Measurements from ENCODE around the gene ATP2C1.

Gene ATP2C1

DNA sequence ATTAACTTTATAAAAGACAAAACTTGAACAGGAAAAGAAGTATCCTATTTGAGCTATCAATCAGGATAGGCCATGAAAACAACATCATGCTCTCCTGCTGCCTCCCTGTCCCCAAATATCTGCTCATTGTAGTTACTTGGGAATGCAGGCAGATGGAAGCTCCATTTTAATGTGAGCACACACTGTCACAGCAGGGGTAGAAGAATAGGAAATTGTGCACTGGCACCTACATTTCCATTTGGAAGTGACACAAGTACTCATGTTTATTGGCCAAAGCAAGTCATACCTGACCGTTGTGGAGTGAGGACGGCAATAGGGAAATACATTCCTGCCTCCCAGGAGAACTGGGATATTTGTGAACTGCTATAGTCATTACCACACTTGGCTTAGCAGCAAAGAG is 80.3 kb downstream of the ATP2C1 start:
- no peak for DNase-seq (ENCODE audit: low read depth in 2 of 2)

DNA sequence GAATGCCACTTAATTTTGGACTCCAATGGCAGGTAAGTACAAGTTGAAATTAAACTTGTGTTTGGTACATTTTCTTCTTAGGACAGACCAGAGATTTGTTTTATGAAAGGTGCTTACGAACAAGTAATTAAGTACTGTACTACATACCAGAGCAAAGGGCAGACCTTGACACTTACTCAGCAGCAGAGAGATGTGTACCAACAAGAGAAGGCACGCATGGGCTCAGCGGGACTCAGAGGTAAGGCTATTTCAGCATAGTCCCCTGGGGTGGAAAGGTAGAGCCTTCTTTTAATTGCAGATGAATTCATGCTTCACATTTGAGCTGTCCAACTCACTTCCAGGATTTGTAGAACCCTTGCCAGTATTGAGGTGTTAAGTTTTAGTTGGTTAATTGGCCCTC is 81.4 kb downstream of the ATP2C1 start:
- no peak for DNase-seq (ENCODE audit: low read depth in 2 of 2)

DNA sequence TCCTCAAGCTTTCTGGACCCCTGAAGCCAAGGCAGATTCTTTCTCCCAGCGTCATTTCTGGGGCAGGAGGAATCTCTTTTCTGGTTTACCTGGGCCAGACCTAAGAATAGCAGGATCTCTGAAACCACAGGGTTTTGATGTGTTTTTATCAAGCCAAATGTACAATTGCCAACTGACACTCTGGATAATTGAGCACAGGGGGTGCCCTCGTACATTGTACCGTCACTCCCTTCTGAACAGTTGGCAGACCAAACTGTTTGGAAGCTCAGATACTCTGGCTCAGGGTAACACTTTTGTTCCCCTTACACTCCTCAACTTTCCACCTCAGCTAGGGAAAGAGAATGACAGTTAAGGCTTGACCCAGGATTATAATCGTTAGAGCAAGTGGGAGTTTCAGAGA is 82.8 kb downstream of the ATP2C1 start:
- no peak for DNase-seq (ENCODE audit: low read depth in 2 of 2)

DNA sequence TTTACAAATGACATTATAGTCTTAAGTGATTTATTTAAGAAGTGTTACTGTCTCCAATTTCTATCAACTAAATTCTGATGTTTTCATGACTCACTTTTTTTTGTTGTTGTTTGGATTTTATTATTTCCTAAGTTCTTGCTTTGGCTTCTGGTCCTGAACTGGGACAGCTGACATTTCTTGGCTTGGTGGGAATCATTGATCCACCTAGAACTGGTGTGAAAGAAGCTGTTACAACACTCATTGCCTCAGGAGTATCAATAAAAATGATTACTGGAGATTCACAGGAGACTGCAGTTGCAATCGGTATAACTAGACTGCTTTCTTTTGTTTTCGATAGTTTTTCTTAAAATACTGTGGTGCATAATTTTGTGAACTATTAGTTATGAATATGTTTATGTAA is 85.2 kb downstream of the ATP2C1 start:
- DNase-seq (ENCODE audit: low read depth in 2 of 2) = no peak

DNA sequence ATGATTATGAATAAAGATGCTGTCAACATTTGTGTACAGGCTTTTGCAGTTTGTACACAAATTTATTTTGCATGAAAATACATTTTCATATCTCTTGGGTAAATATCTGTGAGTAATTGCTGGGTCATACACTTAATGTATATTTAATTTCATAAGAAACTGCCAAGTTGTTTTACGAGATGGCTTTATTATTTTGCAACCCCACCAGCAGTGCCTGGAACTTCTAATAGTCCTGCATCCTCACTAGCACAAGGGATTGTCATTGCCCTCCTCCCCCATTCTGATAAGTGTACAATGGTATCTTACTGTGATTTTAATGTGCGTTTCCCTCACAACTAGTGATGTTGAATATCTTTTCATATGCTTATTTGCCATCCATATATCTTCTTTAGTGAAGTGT is 87.6 kb downstream of the ATP2C1 start:
- no peak for DNase-seq (ENCODE audit: low read depth in 2 of 2)

DNA sequence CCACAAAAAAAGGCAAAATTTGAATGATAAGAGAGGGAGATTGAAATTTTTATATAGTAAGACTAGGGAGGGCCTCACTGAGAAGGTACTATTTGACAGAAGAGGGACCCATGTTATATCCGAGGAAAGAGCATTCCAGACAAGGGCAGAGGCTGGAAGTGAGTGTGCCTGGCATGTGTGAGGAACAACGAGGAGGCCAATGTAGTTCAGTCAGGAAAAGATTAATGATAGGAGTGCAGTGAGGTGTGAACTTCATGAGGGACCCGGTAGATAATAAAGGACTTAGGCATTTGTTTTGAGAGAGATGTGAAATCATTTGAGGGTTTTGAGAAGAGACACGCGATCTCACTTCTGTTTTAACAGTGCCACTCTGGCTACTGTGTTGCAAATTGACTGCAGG is 96.4 kb downstream of the ATP2C1 start:
- DNase-seq (ENCODE audit: low read depth in 2 of 2) = no peak

DNA sequence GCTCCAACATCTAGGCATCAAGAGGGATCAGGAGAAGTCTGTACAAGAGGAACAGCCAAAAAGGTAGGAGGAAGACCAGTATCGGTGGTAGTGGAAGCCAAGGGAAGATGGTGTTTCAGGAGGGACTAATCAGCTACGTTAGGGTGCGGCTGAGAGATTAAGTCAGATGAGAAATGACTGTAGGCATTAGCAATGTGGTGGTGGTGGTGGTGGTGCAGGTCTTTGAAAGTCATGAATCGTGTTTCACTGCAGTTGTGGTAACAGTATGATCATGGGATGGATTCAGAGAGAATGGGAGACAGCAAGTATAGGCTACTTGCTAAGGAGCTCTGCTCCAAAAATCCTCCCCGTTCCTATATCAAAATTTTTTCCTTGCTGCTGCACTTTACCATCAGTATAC is 97.2 kb downstream of the ATP2C1 start:
- DNase-seq (ENCODE audit: low read depth in 2 of 2) = no peak

DNA sequence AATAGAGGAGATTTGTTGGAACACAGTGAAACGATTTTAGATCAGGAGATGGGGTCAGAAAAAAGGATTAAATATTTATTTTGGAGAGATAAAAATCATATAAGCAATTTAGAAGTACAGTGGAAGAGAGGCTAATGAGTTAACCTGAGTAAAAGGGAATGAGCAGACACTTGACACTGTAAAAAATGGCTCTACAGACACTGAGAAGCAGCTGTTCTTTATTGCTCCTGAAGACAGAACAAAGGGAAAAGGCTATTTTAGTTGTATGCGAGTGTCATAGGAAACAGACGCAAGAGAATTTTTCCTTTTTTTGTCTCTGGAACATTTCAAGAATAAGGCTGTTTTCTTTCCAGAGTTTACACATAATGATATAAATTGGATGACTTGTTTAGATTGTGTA is 98.5 kb downstream of the ATP2C1 start:
- no peak for DNase-seq (ENCODE audit: low read depth in 2 of 2)

DNA sequence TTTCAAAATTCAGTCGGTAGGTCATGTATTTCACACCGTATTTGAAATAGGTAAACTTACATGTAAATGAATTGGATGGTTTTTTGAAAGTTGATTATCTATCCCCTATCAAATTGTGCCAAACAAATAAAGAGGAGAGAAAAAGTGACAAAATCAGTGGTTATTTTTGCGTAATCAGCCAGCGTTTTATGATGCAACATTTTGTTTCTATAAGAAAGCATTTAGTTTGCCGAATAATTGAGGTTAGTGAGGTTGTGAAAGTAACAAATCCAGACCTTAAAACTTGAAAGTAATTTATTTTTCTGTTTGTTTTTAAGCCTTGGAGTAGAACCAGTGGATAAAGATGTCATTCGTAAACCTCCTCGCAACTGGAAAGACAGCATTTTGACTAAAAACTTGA is 103.4 kb downstream of the ATP2C1 start:
- DNase-seq (ENCODE audit: low read depth in 2 of 2) = no peak

DNA sequence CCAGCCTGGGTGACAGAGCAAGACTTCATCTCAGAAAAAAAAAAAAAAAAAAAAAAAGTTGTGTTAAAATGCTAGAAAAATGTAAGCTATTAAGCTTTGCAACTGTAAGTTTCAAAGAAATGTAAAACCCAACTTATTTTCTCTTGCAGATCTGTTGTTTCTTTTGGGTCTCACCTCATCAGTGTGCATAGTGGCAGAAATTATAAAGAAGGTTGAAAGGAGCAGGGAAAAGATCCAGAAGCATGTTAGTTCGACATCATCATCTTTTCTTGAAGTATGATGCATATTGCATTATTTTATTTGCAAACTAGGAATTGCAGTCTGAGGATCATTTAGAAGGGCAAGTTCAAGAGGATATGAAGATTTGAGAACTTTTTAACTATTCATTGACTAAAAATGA is 107.2 kb downstream of the ATP2C1 start:
- no peak for DNase-seq (ENCODE audit: low read depth in 2 of 2)

DNA sequence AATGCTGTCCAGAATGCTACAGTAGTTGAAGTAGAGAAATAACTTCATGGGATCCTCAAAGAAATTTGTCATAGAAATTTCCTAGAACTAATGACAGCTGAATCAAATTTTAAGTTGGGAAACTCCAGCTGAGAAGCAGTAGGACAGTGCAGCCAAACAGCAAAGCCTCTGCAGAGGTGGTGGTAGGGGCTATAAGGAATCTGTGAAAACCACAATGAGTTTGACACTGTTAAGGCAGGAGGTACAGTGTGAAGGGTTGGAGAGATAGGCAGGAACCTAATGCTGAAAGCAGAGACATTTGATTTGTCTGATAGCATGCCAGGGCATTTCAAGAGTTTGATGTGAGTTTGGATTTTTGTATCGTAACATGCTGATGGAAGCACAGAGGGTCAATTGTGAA is 110.7 kb downstream of the ATP2C1 start:
- no peak for DNase-seq (ENCODE audit: low read depth in 2 of 2)

DNA sequence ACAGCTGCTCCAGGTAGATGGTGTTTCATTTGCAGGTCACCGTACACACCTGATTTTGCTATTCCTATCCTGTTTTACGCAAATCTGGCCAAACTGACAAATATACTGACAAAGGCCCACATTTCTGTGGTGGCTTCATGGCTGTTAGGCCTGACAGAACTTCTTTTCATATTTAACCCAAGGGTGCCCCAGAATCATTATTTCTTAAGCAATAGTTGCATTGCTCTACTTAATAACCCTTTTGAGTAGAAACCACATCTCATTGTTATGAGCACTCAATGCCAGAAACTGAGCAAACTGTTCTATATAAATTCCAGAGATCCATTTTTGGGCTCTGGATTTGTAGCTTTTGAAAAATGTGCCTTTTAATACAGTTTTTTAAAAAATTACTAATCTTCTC is 113.4 kb downstream of the ATP2C1 start:
- DNase-seq (ENCODE audit: low read depth in 2 of 2) = no peak

DNA sequence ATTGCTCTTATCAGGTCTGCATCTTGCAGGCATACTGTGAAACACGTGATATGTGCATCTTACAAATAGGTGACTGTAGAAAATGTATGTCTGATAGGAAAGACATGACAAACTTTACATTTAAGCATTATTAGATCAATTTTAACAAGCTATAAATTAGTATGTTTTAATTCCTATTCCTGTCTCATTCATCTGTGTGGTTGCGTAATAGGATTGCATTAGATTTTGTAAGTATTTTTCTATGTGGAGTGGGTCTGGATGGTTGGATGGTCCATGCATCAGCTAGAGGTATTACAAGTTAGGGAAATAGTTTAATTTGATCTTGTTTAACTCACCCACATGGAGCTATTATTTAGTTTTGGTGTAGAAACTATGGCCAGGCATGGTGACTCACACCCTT is 113.9 kb downstream of the ATP2C1 start:
- no peak for DNase-seq (ENCODE audit: low read depth in 2 of 2)

DNA sequence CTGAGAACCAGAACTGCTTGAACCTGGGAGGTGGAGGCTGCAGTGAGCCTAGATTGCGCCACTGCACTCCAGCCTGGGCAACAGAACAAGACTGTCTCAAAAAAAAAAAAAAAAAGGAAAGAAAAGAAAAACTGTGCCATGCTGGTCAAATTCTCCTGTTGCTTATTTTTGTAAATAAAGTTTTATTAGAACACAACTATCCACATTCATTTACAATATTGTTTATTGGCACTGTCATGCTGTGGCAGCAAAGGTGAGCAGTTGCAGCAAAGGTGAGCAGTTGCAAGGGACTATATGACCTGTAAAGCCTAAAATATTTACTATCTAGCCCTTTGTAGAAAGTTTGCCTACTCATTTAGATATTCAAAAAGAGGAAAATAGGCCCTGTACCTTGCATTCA is 114.4 kb downstream of the ATP2C1 start:
- DNase-seq (ENCODE audit: low read depth in 2 of 2) = no peak

DNA sequence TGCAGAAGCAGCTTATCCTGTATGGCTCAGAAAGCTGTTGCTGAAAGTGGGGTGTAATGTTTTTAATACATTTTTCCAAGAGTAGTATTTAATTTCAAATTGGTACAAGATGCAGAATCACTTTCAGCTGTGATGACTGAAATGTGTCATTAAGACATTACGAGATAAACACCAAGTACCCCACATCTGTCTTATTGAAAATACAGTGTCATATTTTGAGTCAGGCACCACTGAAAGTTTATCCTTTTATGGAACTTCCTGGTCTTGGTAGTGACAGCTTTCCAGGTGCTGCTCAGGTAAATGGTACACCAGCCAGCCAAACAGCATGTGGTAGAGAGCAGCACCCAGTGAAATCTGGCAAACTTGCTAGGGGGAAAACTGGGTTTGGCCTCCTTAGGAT is 115.8 kb downstream of the ATP2C1 start:
- no peak for DNase-seq (ENCODE audit: low read depth in 2 of 2)

DNA sequence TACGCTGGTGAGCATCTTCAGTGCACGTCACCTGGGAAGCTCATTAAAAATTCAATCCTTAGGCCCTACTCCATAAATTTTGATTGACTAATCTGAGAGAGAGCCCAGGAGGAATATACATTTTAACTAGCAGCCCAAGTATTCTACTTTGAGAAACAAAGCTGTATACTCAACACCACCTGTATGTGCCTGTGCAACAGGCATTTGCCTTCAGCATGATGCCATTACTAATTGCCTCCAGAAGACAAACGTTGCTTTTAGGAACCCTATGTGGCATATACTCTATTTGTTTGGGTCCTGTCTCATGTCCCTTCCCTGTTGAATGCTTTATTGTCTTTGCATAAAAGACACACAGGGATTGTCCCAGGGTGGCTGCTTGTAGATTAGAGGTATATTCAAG is 125.1 kb downstream of the ATP2C1 start:
- DNase-seq (ENCODE audit: low read depth in 2 of 2) = no peak

DNA sequence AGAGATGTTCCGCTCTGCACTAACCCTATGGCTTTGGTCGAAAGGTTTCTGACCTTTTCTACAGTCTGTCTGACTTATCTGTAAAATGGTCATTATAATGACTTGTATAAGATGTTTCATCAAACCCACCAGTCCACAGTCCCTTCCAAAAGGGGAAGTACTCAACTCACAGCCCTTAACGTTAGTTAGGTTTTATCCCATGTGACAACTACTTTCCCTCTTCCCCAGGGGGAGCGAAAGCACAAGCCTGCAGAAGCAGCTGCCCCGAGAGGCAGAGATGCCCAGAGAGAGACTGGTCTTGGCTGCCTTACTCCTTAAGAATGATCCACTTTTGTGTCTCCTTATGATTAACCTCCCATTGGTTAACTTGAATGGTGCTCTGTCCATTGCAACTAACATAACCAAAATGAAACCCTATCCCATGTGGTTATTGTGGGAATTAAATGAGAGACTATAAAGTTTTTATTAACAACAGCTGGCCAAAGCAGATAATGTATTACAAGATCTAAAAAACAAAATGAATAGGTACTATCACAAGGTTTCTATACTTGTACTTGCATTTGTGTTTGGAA is 126.3 kb downstream of the ATP2C1 start:
- DNase-seq (ENCODE audit: low read depth in 2 of 2) = no peak

DNA sequence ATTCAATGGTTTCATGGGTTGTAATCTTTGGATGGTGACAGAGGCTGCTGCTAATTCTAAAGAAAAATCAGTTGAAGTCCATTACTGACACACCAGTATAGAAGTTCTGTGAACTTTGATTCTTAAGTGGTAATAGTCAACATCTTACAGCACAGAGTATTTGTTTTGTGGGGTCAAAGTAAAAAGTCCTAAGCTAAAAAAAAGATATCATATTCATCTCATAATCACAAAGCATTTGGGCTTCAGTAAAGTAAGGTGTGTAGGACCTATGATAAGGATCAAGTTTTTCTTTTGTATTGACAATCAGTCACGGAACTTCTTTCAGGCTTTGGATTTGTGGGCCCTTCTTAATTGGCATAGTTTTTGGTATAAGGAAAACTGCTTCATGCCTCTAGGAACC is 131.7 kb downstream of the ATP2C1 start:
- DNase-seq (ENCODE audit: low read depth in 2 of 2) = no peak

DNA sequence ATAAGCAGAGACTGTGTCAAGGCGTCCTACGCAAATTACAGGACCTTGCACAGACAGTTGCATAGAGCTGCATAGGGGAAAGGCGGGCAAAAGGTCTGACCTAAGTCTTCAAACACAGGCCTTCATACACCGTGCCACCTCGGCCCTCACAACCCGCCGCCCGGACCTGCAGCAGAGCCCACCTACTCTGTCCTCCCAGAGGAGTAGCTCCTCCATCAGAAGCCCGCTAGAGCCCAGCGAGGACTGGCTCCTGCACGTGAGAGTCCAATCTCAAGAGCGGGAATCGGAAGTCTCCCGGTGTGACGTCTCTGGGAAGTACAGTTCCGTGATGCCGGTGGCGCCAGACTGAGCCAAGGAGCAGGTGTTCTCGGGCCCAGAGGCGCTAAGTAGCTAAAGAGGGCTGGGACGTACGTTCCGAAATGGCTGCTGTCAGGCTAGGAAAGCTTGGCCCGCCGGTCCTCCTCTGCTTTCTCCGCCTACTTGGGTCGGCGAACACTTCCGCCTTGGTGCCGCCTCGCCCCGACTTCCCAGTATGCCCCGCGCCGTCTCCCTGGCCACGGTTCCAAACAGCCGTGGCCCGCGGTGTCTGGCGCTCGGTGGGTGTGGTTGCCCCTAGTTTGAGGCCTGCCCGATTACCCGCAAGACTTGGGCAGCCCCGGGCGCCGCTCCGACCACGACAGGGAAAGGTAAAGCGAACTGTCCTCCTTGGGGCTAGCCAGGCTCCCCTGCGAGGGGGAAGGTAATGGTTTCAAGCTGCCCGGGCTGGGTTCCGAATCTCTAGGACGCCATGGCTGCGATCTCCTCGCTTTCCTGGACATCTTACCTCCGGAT is 132.7 kb downstream of the ATP2C1 start, which contains the start of the genes ASTE1 and NEK11:
Gene ASTE1 (minus strand): TSS at position 505 of the 831 bp plus-strand sequence. CDS start 1,519 bp downstream, outside the sequence.
Gene NEK11 (plus strand): TSS at position 557 of the 831 bp plus-strand sequence. CDS start 2,832 bp downstream, outside the sequence.
- DNase-seq (ENCODE audit: low read depth in 2 of 2) = peak; percentile 84 to 85

DNA sequence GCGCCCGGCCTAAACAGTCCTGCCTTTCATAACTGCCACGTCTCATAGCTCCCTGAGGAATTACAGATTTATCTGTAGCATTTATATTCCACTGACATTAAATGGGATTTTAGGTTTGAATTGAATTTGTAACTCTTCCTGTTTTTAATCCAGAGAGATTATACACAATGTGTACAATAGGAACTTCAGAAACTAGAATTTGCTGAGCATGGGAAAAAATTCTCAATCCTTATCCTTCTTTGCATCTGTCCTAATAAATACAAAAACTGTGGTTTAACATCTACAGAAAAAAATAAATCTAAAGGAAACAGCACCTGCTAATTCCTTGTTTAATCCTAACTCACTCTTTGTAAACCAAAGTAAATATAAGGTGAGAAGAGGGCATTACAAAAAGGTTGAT is 135.0 kb downstream of the ATP2C1 start:
- DNase-seq (ENCODE audit: low read depth in 2 of 2) = no peak

DNA sequence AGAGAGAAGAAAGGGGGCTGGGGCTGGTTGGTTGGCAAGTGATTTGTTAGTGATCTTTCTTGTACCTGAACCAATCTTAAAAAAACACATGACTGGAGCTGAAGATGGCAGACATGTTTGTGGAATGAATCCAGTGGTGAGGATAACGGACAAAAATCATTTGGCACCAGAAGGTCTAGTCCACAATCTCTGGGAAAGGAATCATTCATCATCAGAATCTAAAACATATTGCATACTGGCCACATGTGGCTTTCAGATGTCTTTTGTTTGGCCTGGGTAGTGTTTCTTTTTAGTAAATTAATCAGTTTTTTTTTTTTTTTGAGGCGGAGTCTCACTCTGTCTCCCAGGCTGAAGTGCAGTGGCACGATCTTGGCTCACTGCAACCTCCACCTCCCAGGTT is 137.8 kb downstream of the ATP2C1 start:
- DNase-seq (ENCODE audit: low read depth in 2 of 2) = no peak

DNA sequence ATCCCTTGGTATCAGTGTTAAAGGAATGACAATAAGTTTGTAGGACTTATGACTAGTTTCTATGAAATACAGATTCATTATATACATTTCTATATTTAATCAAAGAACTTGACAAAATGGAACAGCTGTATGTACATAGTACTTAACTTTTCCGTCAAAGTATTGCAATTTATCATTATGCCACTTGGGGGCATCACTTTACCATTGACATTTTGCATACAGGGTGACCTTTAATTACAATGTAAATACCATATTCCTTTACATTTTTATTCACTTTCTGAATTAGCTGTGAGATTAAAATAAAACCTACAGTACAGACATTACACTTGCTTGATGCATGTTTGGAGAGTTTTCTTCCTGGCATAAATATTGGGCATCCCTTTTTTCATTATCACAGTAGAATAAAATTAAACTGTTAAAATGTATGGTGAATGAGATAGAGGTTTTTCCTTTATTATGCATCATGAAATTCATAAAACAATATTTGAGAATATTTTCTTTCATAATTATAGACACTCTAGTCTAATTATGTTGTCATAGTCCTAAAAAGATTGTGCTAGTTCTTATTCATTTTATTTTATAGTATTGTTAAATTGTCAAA is 139.7 kb downstream of the ATP2C1 start:
- DNase-seq (ENCODE audit: low read depth in 2 of 2) = no peak

DNA sequence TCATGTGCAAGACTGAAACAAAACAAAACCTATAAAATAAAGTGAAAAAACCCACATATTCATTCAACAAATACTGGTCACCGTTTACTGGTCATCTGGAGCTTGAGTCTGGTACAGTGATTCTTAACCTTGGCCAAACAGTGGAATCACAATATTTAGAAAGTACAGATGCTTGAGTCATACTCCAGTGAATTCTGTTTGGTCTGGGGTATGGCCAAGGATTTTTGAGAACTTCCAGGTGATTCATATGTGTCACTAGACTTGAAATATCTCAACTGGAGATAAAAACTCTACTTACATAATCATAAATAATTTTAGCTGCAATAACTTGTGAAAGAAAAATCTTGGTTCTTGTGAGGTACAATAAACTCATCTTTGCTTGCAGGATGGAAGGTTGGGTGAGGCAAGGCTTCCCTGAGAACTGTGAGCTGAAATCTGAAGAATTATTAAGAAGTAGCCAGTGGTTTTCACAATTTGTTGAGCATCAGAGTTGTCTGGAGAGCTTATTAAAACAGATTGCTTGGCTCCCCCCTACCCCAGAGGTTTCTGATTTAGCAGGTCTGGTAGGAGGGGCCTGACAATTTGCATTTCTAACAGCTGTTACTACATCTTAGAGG is 142.4 kb downstream of the ATP2C1 start:
- no peak for DNase-seq (ENCODE audit: low read depth in 2 of 2)

Measured in stimulated activated CD8-positive, alpha-beta memory T cell treated with anti-CD3 and anti-CD28 coated beads, Interleukin-7, amount 100 ng/mL, for 1 hour (primary cell).